Measurements from ENCODE around the gene PAF1. TPM values are rescaled to one million over a fixed set of nuclear protein-coding genes. Genes with fewer than 3 reads are reported as not detected.

PAF1 gene
- total RNA-seq, 4 donors from 2014 or later: 32.8 to 48.0 (median 44.0) TPM

DNA sequence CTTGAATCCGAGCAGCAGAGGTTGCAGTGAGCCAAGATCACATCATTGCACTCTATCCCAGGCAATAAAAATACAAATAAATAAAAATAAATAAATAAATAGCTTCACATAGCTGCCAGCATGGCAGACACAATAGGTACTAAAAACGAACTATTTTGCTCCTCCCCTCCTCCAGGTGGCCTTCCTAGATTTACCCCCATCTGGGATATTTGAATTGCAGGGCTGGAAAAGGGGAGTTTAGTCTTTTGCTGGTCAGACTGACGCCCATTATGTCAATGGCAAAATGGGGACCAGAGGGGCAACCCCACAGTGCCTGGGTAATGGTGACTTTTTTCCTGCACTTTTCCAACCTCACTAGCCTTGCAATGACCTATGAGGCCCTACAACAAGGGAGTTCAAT is 54.4 kb downstream of the PAF1 start:
- Histone ChIP-seq H3K27ac (peak overlapping the region in 3 of 4 donors; percentile 41 to 69 (median 53)), H3K4me1 (peaks cover 0 to 12% (median 5%) of the 10 kb centered on the region in 3 donors), H3K4me3 (no peak overlapping the region), H3K36me3 (no peaks in the 10 kb centered on the region), H3K9me3 (no peaks in the 10 kb centered on the region), H3K27me3 (no peaks in the 10 kb centered on the region)
- WGBS, 2 donors (ENCODE audit: low coverage in 1 of 2): 57 to 63% methylated on average over 3 of the region's 3 CpGs
- ATAC-seq: no peak
- TF ChIP-seq POLR2AphosphoS5 (IDR thresholded peaks at IDR 0.05): no peak
- TF ChIP-seq, protein P1, sequence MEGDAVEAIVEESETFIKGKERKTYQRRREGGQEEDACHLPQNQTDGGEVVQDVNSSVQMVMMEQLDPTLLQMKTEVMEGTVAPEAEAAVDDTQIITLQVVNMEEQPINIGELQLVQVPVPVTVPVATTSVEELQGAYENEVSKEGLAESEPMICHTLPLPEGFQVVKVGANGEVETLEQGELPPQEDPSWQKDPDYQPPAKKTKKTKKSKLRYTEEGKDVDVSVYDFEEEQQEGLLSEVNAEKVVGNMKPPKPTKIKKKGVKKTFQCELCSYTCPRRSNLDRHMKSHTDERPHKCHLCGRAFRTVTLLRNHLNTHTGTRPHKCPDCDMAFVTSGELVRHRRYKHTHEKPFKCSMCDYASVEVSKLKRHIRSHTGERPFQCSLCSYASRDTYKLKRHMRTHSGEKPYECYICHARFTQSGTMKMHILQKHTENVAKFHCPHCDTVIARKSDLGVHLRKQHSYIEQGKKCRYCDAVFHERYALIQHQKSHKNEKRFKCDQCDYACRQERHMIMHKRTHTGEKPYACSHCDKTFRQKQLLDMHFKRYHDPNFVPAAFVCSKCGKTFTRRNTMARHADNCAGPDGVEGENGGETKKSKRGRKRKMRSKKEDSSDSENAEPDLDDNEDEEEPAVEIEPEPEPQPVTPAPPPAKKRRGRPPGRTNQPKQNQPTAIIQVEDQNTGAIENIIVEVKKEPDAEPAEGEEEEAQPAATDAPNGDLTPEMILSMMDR (IDR thresholded peaks at IDR 0.05): no peak
- TF ChIP-seq EP300 (IDR thresholded peaks at IDR 0.05): no peak
- no peak for TF ChIP-seq POLR2A (IDR thresholded peaks at IDR 0.05)

Small RNA genes within 50 kb of the gene (small RNA-seq; reads per million reads assigned to genes)
- 0 to 0.18 (median 0) reads per million in 4 donors for gene AC011445.2
- gene MIR4530: 0 reads per million in 4 donors
- 0 reads per million in 4 donors for gene RN7SL566P

Other genes starting within 250 kb of the PAF1 start
- gene NCCRP1, start 194.1 kb downstream of the PAF1 start, total RNA-seq: 10 to 100 TPM in 1 of 4 donors, 1 to 10 TPM in 1, under 1 TPM in 2; 0.13 to 13.7 (median 2.3) TPM
- not detected for gene SYCN, start 186.8 kb downstream of the PAF1 start, total RNA-seq
- gene IFNL3, start 146.1 kb downstream of the PAF1 start, total RNA-seq: not detected
- gene IFNL4, start 142.2 kb downstream of the PAF1 start, total RNA-seq: not detected
- gene IFNL2, start 122.7 kb downstream of the PAF1 start, total RNA-seq: not detected
- gene IFNL1, start 94.7 kb downstream of the PAF1 start, total RNA-seq: not detected
- gene LRFN1, start 70.2 kb downstream of the PAF1 start, total RNA-seq: 1 to 10 TPM in 2 of 4 donors, under 1 TPM in 2; 0.16 to 1.5 (median 1.1) TPM
- gene GMFG, start 55.1 kb downstream of the PAF1 start, total RNA-seq: 10 to 100 TPM in 3 of 4 donors, 1 to 10 TPM in 1; 5.2 to 19.5 (median 14.8) TPM
- 100 to 1,000 TPM in 1 of 4 donors, 10 to 100 TPM in 3; 68.2 to 121 (median 92.8) TPM for gene SAMD4B, start 48.7 kb downstream of the PAF1 start, total RNA-seq
- 10 to 100 TPM; 30.0 to 50.7 (median 36.4) TPM for gene MED29, start 272 bp upstream of the PAF1 start, total RNA-seq
- 100 to 1,000 TPM in 3 of 4 donors, 10 to 100 TPM in 1; 78.6 to 276 (median 158) TPM for gene ZFP36, start 15.7 kb upstream of the PAF1 start, total RNA-seq
- 10 to 100 TPM; 19.5 to 35.3 (median 23.4) TPM for gene PLEKHG2, start 21.6 kb upstream of the PAF1 start, total RNA-seq
- 1,000 to 10,000 TPM; 1,023 to 1,769 (median 1,110) TPM for gene RPS16, start 44.8 kb upstream of the PAF1 start, total RNA-seq
- gene SUPT5H, start 54.5 kb upstream of the PAF1 start, total RNA-seq: 10 to 100 TPM; 71.5 to 99.1 (median 87.0) TPM
- 10 to 100 TPM; 50.8 to 53.5 (median 52.4) TPM for gene TIMM50, start 89.7 kb upstream of the PAF1 start, total RNA-seq
- not detected for gene DLL3, start 107.8 kb upstream of the PAF1 start, total RNA-seq
- not detected for gene SELENOV, start 124.0 kb upstream of the PAF1 start, total RNA-seq
- gene EID2B, start 141.7 kb upstream of the PAF1 start, total RNA-seq: 1 to 10 TPM; 5.0 to 8.3 (median 6.5) TPM
- gene EID2, start 149.1 kb upstream of the PAF1 start, total RNA-seq: 10 to 100 TPM; 11.4 to 17.3 (median 14.7) TPM
- gene LGALS13, start 211.4 kb upstream of the PAF1 start, total RNA-seq: not detected

All from gastroesophageal sphincter (tissue), 4 donors.